ENCODE results near the gene UBQLN3.

UBQLN3 gene

DNA sequence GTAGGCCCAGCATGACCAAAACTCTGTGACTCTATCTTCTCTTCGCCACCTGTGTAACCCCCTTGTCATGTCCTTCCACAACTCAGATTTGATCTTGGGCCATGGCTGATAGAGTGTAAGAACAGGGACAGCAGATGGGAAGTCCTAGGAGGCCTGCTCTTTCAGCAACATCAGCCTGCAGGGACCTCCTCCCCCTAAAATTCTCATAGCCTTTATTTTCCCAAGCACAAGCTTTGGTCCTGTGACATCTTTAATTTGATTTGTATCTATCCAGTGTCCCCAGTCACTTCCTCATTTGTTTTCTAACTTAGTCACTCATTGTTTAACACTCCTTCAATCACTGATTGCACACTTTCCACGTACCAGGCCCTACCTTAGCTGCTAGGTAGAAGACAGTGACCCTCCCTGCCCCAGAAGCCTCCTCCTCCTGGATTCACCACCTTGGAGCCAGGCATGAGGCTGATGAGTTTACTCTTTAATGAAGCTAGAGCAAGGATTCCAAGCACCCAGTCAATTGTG, 5.3 kb downstream of the UBQLN3 start:
- no peak for DNase-seq

GRCh38 chr11:5500393-5500801, 9.4 kb downstream of the UBQLN3 start:
- no peak for DNase-seq

GRCh38 chr11:5499671-5500070, 10.1 kb downstream of the UBQLN3 start:
- no peak for DNase-seq

DNA sequence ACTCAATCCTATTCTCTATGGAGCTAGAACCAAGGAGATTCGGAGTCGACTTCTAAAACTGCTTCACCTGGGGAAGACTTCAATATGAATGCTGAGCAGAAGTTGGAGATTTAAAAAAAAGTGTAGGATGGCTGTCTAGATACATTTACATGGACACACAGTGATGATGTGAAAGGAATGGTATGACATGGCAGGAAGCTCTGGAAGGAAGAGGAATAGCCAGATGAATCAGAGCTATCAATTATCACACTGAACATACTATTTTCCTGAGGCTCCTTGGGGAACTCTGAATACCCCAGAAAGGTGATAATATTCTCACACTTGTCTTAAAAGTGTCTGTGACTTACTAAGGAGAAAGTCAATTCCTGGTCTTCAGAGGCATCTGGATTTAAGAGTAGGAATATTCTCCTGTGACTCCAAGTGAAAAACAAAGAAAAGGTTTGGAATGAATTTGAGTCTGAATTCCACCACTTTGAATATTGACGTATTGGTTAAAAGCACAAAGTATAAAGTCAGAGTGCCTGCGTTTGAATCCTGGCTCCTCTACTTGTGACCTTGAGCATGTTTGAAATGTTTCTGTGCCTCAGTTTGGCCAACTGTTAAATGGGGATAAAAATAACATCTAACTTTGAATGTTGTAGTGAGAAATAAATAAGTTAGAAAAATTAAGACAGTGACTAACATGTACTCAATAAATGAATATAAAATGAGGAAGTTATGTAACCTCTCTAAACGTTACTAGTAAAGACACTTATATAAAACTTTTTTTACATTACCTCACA, 20.0 kb downstream of the UBQLN3 start:
- no peak for DNase-seq

GRCh38 chr11:5488798-5489399, 20.9 kb downstream of the UBQLN3 start:
- DNase-seq = no peak

GRCh38 chr11:5488385-5488784, 21.4 kb downstream of the UBQLN3 start, which contains the start of gene OR52D1:
TSS of gene OR52D1 (plus strand) at chr11:5488685. CDS start at chr11:5488707, 22 bp downstream.
- no peak for DNase-seq

DNA sequence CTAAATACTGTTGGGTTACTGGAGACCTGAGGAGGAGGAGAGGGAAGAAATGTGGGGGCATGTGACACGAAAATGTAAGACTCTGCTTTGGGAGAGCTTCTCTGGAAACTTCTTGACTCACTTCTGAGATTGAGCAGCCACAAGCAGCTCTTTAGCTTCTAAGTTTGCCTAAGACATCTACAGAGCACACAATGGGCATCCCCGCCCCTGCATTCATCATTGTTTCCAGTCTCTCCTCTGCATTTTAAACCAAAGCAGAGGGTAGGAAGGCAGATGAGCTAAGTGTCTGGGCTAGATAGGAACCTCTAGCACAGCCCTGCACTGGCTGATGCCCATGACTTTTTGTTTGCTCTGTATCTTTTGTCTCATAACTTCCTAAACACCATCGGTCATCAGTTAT, 23.3 kb downstream of the UBQLN3 start:
- no peak for DNase-seq

GRCh38 chr11:5486003-5486402, 23.8 kb downstream of the UBQLN3 start:
- no peak for DNase-seq

DNA sequence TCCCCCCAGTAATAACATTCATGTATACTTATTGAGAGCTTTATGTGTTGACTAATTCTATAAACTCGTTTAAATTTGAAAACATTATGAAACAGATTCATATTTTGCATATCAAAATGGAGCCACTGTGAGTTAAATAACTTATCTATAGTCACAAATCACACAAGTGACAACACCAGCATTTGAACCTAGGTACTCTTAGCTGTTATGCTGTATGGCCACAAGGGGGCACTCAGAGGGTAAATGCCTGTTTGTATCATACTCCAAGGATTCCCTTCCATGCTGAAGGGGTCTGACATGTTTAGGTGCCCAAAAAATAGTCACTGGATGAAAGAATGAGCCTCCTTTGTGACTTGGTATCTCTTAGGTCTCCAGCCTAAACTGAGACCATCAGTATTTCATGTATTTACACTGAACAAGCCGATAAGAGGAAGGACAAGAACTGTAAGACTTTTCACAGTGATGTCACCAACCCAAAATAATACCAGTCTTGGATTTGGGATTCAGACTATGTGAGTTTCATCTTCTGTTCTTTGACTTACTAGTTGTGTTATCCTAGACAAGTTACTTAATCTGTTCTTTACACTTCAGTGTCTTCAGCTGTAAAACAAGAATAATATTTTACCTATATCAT, 33.5 kb downstream of the UBQLN3 start:
- peak; percentile 24 for DNase-seq

- DNase-seq = no peak
Measured at GRCh38 chr11:5473921-5474320, 35.8 kb downstream of the UBQLN3 start.

- DNase-seq = no peak
Measured at GRCh38 chr11:5467527-5467926, 42.2 kb downstream of the UBQLN3 start.

GRCh38 chr11:5460983-5461621, 48.7 kb downstream of the UBQLN3 start:
- no peak for DNase-seq
